HG03432 (cell line): Measurements from ENCODE around the gene SRPK2.
"Not testable (repeated sequence)": the region's sequence is repeated elsewhere in the genome, so short reads cannot be mapped to it uniquely, and the experiment has no call there.

ENCODE experiments used
- ATAC-seq: cut with Tn5 transposase; IDR thresholded peaks from one replicate; pipeline ENCODE4 v1.9.1; 2021; ENCODE audit warnings: mild to moderate bottlenecking, moderate library complexity; ENCODE audit not compliant: unreplicated experiment

The SRPK2 gene

GRCh38 chr7:105345003-105345402 lies 43.7 kb downstream of the SRPK2 start:
- ATAC-seq = no peak

- no peak for ATAC-seq
Measured at GRCh38 chr7:105339404-105340323, 49.1 kb downstream of the SRPK2 start.

GRCh38 chr7:105337529-105337928 lies 51.2 kb downstream of the SRPK2 start:
- no peak for ATAC-seq

GRCh38 chr7:105336009-105336408 lies 52.7 kb downstream of the SRPK2 start:
- ATAC-seq = no peak

GRCh38 chr7:105332661-105333060 lies 56.1 kb downstream of the SRPK2 start:
- not testable (repeated sequence) for ATAC-seq

GRCh38 chr7:105330526-105330925 lies 58.2 kb downstream of the SRPK2 start:
- no peak for ATAC-seq

- no peak for ATAC-seq
Measured at GRCh38 chr7:105327201-105327600, 61.5 kb downstream of the SRPK2 start.

GRCh38 chr7:105325216-105325904 lies 63.4 kb downstream of the SRPK2 start:
- peak; percentile 64 for ATAC-seq

- ATAC-seq = not testable (repeated sequence)
Measured at GRCh38 chr7:105324606-105325005, 64.1 kb downstream of the SRPK2 start.

- ATAC-seq = no peak
Measured at GRCh38 chr7:105323366-105323765, 65.4 kb downstream of the SRPK2 start.

GRCh38 chr7:105322655-105323277 lies 66.0 kb downstream of the SRPK2 start:
- ATAC-seq = no peak

GRCh38 chr7:105321754-105322455 lies 66.8 kb downstream of the SRPK2 start:
- ATAC-seq = no peak

GRCh38 chr7:105320896-105321295 lies 67.8 kb downstream of the SRPK2 start:
- ATAC-seq = no peak

GRCh38 chr7:105319578-105319977 lies 69.1 kb downstream of the SRPK2 start:
- no peak for ATAC-seq

GRCh38 chr7:105316578-105317344 lies 72.0 kb downstream of the SRPK2 start:
- no peak for ATAC-seq

GRCh38 chr7:105315357-105315756 lies 73.4 kb downstream of the SRPK2 start:
- ATAC-seq = no peak

GRCh38 chr7:105309235-105310169 lies 79.2 kb downstream of the SRPK2 start:
- ATAC-seq = peak; percentile 39

GRCh38 chr7:105307163-105307672 lies 81.5 kb downstream of the SRPK2 start:
- no peak for ATAC-seq

- ATAC-seq = no peak
Measured at GRCh38 chr7:105306298-105306748, 82.4 kb downstream of the SRPK2 start.
